NB4 (cell line): ENCODE data around the gene MCTP1.

ENCODE experiments used
- POLR2A ChIP-seq: IDR thresholded peaks from 2 replicates; pipeline ENCODE4 v1.6.1; 2011; ENCODE audit warnings: mild to moderate bottlenecking; ENCODE audit not compliant: insufficient read length; ENCODE audit errors: extremely low read depth
- TF ChIP-seq, protein P1 (sequence below): IDR thresholded peaks from 2 replicates; pipeline ENCODE4 v1.6.1; 2011; ENCODE audit warnings: low read depth, low read length
- TF ChIP-seq, protein P2 (sequence below): IDR thresholded peaks from one replicate; pipeline ENCODE4 v1.5.1; 2012; ENCODE audit warnings: low read depth, low read length

DNA sequence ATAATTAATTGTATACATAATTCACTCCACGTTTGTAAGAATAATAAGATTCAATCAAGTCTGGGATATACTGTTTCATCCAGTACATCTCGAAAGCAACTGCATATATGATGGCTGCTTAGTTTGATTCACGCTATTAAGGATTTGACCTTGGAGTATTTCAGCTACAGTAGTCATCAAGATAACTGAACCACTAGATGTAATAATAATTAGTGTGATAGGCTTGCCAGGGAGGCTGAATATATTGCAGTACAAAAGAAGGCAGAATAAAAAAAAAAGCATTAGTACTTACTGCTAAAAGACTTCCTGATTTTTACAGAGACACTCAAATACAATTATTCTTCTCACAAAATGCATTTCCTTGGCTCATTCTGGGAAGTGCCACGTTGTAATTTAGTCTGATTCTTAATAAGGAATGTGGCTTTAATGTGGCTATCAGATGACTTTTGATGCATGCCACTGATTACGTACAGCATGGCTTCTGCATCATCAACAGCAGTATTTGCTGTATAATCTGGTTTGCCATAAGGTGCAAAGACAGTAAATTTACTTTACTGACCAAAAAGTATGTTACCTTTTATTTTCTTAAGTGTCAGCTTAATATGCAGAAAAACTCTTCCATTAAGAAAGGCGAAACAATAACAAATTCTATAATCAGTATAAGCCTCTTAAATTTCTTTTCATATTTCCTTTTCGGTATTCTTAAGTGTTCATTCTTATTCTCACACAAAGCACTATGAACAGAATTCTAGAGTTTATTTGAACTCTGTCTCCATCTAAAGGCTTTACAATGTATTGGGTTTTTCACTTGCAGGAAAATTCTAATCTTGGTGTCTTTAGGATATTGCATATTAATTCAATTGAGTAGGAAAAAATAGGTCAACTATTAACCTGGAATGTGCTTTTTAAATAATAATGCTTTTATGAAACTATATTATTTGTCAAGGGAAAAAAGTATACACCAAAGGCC is 500.1 kb downstream of the MCTP1 start:
- TF ChIP-seq, protein P1, sequence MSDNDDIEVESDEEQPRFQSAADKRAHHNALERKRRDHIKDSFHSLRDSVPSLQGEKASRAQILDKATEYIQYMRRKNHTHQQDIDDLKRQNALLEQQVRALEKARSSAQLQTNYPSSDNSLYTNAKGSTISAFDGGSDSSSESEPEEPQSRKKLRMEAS: no peak
- TF ChIP-seq, protein P2, sequence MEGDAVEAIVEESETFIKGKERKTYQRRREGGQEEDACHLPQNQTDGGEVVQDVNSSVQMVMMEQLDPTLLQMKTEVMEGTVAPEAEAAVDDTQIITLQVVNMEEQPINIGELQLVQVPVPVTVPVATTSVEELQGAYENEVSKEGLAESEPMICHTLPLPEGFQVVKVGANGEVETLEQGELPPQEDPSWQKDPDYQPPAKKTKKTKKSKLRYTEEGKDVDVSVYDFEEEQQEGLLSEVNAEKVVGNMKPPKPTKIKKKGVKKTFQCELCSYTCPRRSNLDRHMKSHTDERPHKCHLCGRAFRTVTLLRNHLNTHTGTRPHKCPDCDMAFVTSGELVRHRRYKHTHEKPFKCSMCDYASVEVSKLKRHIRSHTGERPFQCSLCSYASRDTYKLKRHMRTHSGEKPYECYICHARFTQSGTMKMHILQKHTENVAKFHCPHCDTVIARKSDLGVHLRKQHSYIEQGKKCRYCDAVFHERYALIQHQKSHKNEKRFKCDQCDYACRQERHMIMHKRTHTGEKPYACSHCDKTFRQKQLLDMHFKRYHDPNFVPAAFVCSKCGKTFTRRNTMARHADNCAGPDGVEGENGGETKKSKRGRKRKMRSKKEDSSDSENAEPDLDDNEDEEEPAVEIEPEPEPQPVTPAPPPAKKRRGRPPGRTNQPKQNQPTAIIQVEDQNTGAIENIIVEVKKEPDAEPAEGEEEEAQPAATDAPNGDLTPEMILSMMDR: no peak
- TF ChIP-seq POLR2A: no peak
